ENCODE results near the gene GBX2. TPM values are rescaled to one million over a fixed set of nuclear protein-coding genes. Genes with fewer than 3 reads are reported as not detected.

Gene GBX2
- polyA plus RNA-seq, 1 experiment, result not detected

- TF ChIP-seq CTCF (IDR thresholded peaks at IDR 0.05; ENCODE audit: low read depth, low read length), result no peak
- H3K4me3 ChIP-seq (ENCODE audit: low read depth, low read length), result no peak overlapping the region
- H3K27me3 ChIP-seq (ENCODE audit: control insufficient read depth, insufficient read depth, low read length), result peaks cover 92% of the 10 kb centered on the region
- DNase-seq (ENCODE audit: low read depth, low spot score), result no peak
- ChIA-PET POLR2A (no interaction called here), CTCF (interaction anchor here (1.0 to 2.5 kb wide), 3 partner anchors 11 to 385 kb away, joined by 3 to 14 read pairs (median 14); no protein-coding TSS in a partner anchor)
- peaks cover 19% of the 10 kb centered on the region; the same call in 1 of the 2 replicates for H3K9me3 ChIP-seq (ENCODE audit: control insufficient read depth, insufficient read depth, low read length)
- H3K27ac ChIP-seq (ENCODE audit: low read depth, low read length), result no peak overlapping the region
Measured at GRCh38 chr2:236164925-236165841, 3.0 kb downstream of the GBX2 start.

- peak overlapping the region; percentile 27; the same call in 1 of the 2 replicates for H3K4me3 ChIP-seq (ENCODE audit: low read depth, low read length)
- ChIA-PET POLR2A (no interaction called here), CTCF (no interaction called here)
- TF ChIP-seq CTCF (IDR thresholded peaks at IDR 0.05; ENCODE audit: low read depth, low read length), result no peak
- DNase-seq (ENCODE audit: low read depth, low spot score), result no peak
- H3K9me3 ChIP-seq (ENCODE audit: control insufficient read depth, insufficient read depth, low read length), result peaks cover 16% of the 10 kb centered on the region; the same call in 1 of the 2 replicates
- no peak overlapping the region for H3K27ac ChIP-seq (ENCODE audit: low read depth, low read length)
- H3K27me3 ChIP-seq (ENCODE audit: control insufficient read depth, insufficient read depth, low read length), result peaks cover 92% of the 10 kb centered on the region
Measured at GRCh38 chr2:236164201-236164924, 3.8 kb downstream of the GBX2 start.

GRCh38 chr2:236163471-236164200 is 4.5 kb downstream of the GBX2 start:
- H3K4me3 ChIP-seq (ENCODE audit: low read depth, low read length), result no peak overlapping the region; the same call in 1 of the 2 replicates
- CTCF ChIA-PET, result interaction anchor here (1.0 to 1.1 kb wide), 3 partner anchors 17 to 385 kb away, joined by 3 to 4 read pairs (median 3); no protein-coding TSS in a partner anchor
- H3K27me3 ChIP-seq (ENCODE audit: control insufficient read depth, insufficient read depth, low read length), result peaks cover 91% of the 10 kb centered on the region
- H3K9me3 ChIP-seq (ENCODE audit: control insufficient read depth, insufficient read depth, low read length), result peaks cover 14% of the 10 kb centered on the region; the same call in 1 of the 2 replicates
- H3K27ac ChIP-seq (ENCODE audit: low read depth, low read length), result no peak overlapping the region
- no peak for TF ChIP-seq CTCF (IDR thresholded peaks at IDR 0.05; ENCODE audit: low read depth, low read length)
- POLR2A ChIA-PET, result no interaction called here
- DNase-seq (ENCODE audit: low read depth, low spot score), result no peak

GRCh38 chr2:236162882-236163470 is 5.2 kb downstream of the GBX2 start:
- ChIA-PET CTCF (interaction anchor here (1.0 to 1.1 kb wide), 3 partner anchors 18 to 384 kb away, joined by 3 to 4 read pairs (median 3); no protein-coding TSS in a partner anchor), POLR2A (no interaction called here)
- no peak for TF ChIP-seq CTCF (IDR thresholded peaks at IDR 0.05; ENCODE audit: low read depth, low read length)
- H3K9me3 ChIP-seq (ENCODE audit: control insufficient read depth, insufficient read depth, low read length), result peaks cover 12% of the 10 kb centered on the region; the same call in 1 of the 2 replicates
- no peak overlapping the region for H3K27ac ChIP-seq (ENCODE audit: low read depth, low read length)
- no peak for DNase-seq (ENCODE audit: low read depth, low spot score)
- H3K4me3 ChIP-seq (ENCODE audit: low read depth, low read length), result no peak overlapping the region
- peaks cover 92% of the 10 kb centered on the region for H3K27me3 ChIP-seq (ENCODE audit: control insufficient read depth, insufficient read depth, low read length)

Measured in AG04450 (cell line).